Breast epithelium (tissue), 3 donors: Measurements from ENCODE around the gene OPCML.

Source experiments
- CTCF ChIP-seq, 3 donors: fragments of 450-650 bp; IDR thresholded peaks; one replicate each; pipeline ENCODE4 v1.5.1; 2016 to 2017; ENCODE audit warnings: antibody characterized with exemption in 3 of 3, mild to moderate bottlenecking in 3 of 3, moderate library complexity in 3 of 3
- POLR2A ChIP-seq: fragments of 450-650 bp; IDR thresholded peaks from one replicate; pipeline ENCODE4 v1.6.1; 2016; ENCODE audit warnings: antibody characterized with exemption, mild to moderate bottlenecking, moderate library complexity
- POLR2AphosphoS5 ChIP-seq, 3 donors: sonication (generic); formaldehyde crosslinking; IDR thresholded peaks; one replicate each; pipeline ENCODE4 v1.6.1; 2017; ENCODE audit warnings: antibody characterized with exemption in 3 of 3

DNA sequence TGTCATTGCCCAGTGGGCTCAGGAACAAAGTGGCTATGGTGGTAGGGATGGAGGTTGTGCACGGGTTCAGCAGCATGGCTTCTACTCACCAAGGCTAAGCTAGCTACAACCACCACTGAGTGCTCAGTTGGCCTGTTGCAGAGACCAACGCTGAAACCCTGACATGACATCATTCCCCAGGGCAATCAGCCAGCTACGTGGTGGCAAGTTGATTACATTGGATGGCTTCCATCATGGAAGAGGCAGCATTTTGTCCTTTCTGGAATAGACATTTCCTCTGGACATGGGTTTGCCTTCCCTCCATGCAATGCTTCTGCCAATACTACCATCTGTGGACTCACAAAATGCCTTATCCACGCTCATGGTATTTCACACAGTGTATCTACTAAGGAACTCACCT lies 634.3 kb downstream of the OPCML start:
- TF ChIP-seq POLR2A (no peak), CTCF (IDR thresholded peaks at IDR 0.05) (no peak), POLR2AphosphoS5 (IDR thresholded peaks at IDR 0.05) (no peak)
